ENCODE measurements around the gene TRIM5. TPM values are rescaled to one million over a fixed set of nuclear protein-coding genes. Genes with fewer than 3 reads are reported as not detected.
A peak's percentile ranks its signal among the peaks of the same experiment; 100 is the strongest.
"Not testable (repeated sequence)": the region's sequence is repeated elsewhere in the genome, so short reads cannot be mapped to it uniquely, and the experiment has no call there.

The TRIM5 gene
- total RNA-seq: 10 to 100 TPM; 18.9 to 21.0 TPM

- H3K27me3 Mint-ChIP-seq: no peaks in the 10 kb centered on the region
- peaks cover 7% of the 10 kb centered on the region for H3K36me3 Mint-ChIP-seq
- H3K9me3 Mint-ChIP-seq: peaks cover 3% of the 10 kb centered on the region
- DNase-seq: peak; percentile 89
- ChIA-PET CTCF (interaction anchor here (0.6 to 3.1 kb wide), 19 partner anchors 10 to 676 kb away, joined by 3 to 14 read pairs (median 4); no protein-coding TSS in a partner anchor), POLR2A (interaction anchor here (0.9 to 1.6 kb wide), 2 partner anchors 10 to 124 kb away, joined by 4 read pairs; partner anchors contain the start of gene OR52N2)
- peaks cover 35% of the 10 kb centered on the region for H3K4me1 Mint-ChIP-seq (ENCODE audit: low read depth)
- H3K27ac Mint-ChIP-seq: peak within 1 kb of the TSS; percentile 97
- intact Hi-C loops (cut with micrococcal nuclease): loop anchor here (1.0 to 10.0 kb wide), 10 partner anchors 20 to 1990 kb away; partner anchors contain the start of genes CNGA4, CYB5R2, FHIP1B and OR52N2
- H3K4me3 Mint-ChIP-seq: peak within 1 kb of the TSS; percentile 92
Observed at GRCh38 chr11:5684646-5685362, at the start of gene TRIM5. TSS of gene TRIM5 (minus strand) at chr11:5685074. CDS start at chr11:5680177, 4,897 bp downstream.

GRCh38 chr11:5727691-5728090 lies 42.8 kb upstream of the TRIM5 start:
- intact Hi-C loops (cut with micrococcal nuclease): no loop called here
- POLR2A ChIA-PET: no interaction called here
- CTCF ChIA-PET: no interaction called here
- no peaks in the 10 kb centered on the region for H3K4me1 Mint-ChIP-seq (ENCODE audit: low read depth)
- DNase-seq: no peak
- no peak overlapping the region for H3K27ac Mint-ChIP-seq
- no peaks in the 10 kb centered on the region for H3K27me3 Mint-ChIP-seq
- H3K9me3 Mint-ChIP-seq: no peaks in the 10 kb centered on the region
- H3K4me3 Mint-ChIP-seq: no peak overlapping the region
- H3K36me3 Mint-ChIP-seq: peaks cover 2% of the 10 kb centered on the region

DNA sequence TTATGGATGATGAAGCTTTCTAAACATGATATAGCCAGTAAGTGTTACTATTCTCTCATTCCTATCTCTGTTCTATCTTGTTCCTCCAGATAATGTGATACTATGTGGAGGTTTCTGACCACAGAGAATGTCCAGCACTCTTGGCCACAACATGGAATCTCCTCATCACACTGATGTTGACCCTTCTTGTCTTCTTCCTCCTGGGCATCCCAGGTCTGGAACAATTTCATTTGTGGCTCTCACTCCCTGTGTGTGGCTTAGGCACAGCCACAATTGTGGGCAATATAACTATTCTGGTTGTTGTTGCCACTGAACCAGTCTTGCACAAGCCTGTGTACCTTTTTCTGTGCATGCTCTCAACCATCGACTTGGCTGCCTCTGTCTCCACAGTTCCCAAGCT lies 41.5 kb upstream of the TRIM5 start:
- no peaks in the 10 kb centered on the region for H3K27me3 Mint-ChIP-seq
- no peaks in the 10 kb centered on the region for H3K9me3 Mint-ChIP-seq
- H3K4me3 Mint-ChIP-seq: no peak overlapping the region
- intact Hi-C loops (cut with micrococcal nuclease): no loop called here
- no peak for DNase-seq
- H3K4me1 Mint-ChIP-seq (ENCODE audit: low read depth): no peaks in the 10 kb centered on the region
- peaks cover 2% of the 10 kb centered on the region for H3K36me3 Mint-ChIP-seq
- ChIA-PET CTCF (no interaction called here), POLR2A (no interaction called here)
- H3K27ac Mint-ChIP-seq: no peak overlapping the region

DNA sequence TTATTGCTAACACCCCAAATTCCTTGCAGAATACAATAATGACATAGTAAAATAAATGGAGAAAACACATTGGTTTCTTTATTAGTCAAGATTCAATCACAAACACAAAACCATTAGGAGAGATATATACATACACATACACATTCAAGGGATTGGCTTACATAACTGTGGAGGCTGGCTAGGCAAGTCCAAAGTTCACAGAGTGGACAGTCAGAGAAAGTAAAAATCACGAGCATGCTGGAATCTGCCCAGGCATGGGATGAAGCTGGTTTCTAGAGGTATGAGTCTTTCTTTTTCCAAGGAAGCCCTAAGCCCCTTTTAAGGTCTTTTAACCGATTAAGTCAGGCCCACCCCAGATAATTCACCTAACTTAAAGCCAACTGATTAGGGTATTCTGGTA lies 37.7 kb upstream of the TRIM5 start:
- ChIA-PET POLR2A (no interaction called here), CTCF (no interaction called here)
- H3K36me3 Mint-ChIP-seq: peaks cover 6% of the 10 kb centered on the region
- H3K4me3 Mint-ChIP-seq: no peak overlapping the region
- no peak overlapping the region for H3K27ac Mint-ChIP-seq
- H3K9me3 Mint-ChIP-seq: peaks cover 3% of the 10 kb centered on the region
- no peaks in the 10 kb centered on the region for H3K4me1 Mint-ChIP-seq (ENCODE audit: low read depth)
- intact Hi-C loops (cut with micrococcal nuclease): no loop called here
- H3K27me3 Mint-ChIP-seq: no peaks in the 10 kb centered on the region
- DNase-seq: no peak

DNA sequence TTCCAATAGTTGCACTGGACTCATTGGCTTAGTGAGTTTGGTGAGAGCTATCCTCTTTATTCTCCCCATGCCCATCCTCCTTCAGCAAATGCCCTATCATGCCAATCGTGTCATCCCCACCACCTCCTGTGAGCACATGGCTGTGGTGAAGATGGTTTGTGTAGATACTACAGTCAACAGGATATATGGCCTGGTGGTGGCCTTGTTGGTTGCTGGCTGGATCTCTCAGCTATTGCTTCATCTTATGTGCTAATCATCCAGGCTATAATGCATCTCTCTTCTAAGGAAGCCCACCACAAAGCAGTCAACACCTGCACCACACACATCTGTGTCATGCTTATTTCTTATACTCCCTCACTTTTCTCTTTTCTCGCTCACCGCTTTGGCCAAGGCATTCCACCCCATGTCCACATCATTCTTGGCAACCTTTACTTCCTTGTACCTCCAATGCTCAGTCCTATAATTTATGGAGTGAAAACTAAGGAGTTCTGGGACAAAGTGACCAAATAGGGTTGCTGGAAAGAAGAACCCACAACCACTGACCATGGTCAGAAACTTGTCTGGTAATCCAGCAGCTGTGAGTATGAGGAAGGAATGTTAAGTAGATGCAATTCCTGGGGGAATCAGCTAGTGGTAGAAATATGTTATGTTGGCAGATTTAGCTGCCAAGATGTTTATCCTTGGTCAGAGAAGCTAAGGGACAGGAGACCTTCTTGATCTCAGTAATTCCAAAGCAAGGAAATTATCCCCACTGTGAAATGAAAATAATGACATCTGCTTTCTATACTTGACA lies 35.0 kb upstream of the TRIM5 start:
- Mint-ChIP-seq H3K4me3 (no peak overlapping the region), H3K36me3 (peaks cover 7% of the 10 kb centered on the region), H3K4me1 (ENCODE audit: low read depth) (no peaks in the 10 kb centered on the region), H3K27me3 (no peaks in the 10 kb centered on the region), H3K27ac (no peak overlapping the region), H3K9me3 (peaks cover 8% of the 10 kb centered on the region)
- POLR2A ChIA-PET: no interaction called here
- CTCF ChIA-PET: interaction anchor here (0.8 kb wide), 1 partner anchor 35 kb away, joined by 3 read pairs; the partner anchor contains the start of gene TRIM5
- intact Hi-C loops (cut with micrococcal nuclease): no loop called here
- no peak for DNase-seq

DNA sequence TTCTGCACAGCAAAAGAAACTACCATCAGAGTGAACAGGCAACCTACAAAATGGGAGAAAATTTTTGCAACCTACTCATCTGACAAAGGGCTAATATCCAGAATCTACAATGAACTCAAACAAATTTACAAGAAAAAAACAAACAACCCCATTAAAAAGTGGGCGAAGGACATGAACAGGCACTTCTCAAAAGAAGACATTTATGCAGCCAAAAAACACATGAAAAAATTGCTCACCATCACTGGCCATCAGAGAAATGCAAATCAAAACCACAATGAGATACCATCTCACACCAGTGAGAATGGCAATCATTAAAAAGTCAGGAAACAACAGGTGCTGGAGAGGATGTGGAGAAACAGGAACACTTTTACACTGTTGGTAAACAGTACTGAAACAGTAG lies 31.6 kb upstream of the TRIM5 start:
- H3K4me3 Mint-ChIP-seq, POLR2A ChIA-PET, H3K9me3 Mint-ChIP-seq: not testable (repeated sequence)

DNA sequence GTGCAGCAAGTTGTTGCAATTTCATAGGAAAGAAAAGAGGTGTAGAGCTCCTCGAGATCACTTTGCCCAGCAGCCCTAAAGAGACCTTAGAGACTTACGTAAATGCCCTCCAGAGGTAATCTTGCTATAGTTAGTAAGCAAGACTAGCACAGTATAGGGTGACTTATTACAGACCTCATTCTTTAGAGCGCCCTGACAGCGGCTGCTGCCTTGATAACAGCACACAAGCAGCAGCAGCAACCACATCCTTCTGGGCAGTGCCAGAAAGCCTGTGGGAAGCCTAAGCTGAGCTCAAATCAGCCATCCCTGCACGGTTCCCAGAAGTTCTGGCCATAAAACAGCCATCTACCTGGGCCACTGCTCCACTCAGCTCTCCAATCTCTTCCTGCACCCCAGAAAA lies 28.8 kb upstream of the TRIM5 start:
- H3K4me1 Mint-ChIP-seq (ENCODE audit: low read depth): peaks cover 4% of the 10 kb centered on the region
- H3K27me3 Mint-ChIP-seq: no peaks in the 10 kb centered on the region
- H3K27ac Mint-ChIP-seq: no peak overlapping the region
- ChIA-PET CTCF (interaction anchor here (0.6 to 2.9 kb wide), 4 partner anchors 29 to 640 kb away, joined by 3 to 14 read pairs (median 4); partner anchors contain the start of gene TRIM5), POLR2A (no interaction called here)
- H3K9me3 Mint-ChIP-seq: peaks cover 8% of the 10 kb centered on the region
- no peak overlapping the region for H3K4me3 Mint-ChIP-seq
- intact Hi-C loops (cut with micrococcal nuclease): no loop called here
- DNase-seq: no peak
- H3K36me3 Mint-ChIP-seq: peaks cover 13% of the 10 kb centered on the region

More for the DNA sequence above, 31.6 kb upstream of the TRIM5 start:
- CTCF ChIA-PET; intact Hi-C loops (cut with micrococcal nuclease); DNase-seq; H3K36me3 Mint-ChIP-seq; H3K4me1 Mint-ChIP-seq (ENCODE audit: low read depth); H3K27me3 Mint-ChIP-seq; H3K27ac Mint-ChIP-seq: not testable (repeated sequence)

GRCh38 chr11:5712507-5712906 lies 27.6 kb upstream of the TRIM5 start:
- Mint-ChIP-seq H3K4me1 (ENCODE audit: low read depth) (peaks cover 4% of the 10 kb centered on the region), H3K27me3 (no peaks in the 10 kb centered on the region), H3K36me3 (peaks cover 19% of the 10 kb centered on the region), H3K9me3 (peaks cover 5% of the 10 kb centered on the region), H3K4me3 (no peak overlapping the region), H3K27ac (no peak overlapping the region)
- ChIA-PET CTCF (interaction anchor here (0.7 to 2.9 kb wide), 4 partner anchors 28 to 237 kb away, joined by 3 to 14 read pairs (median 4); partner anchors contain the start of gene TRIM5), POLR2A (no interaction called here)
- intact Hi-C loops (cut with micrococcal nuclease): loop anchor here (1.0 kb wide), 3 partner anchors 27 to 236 kb away; partner anchors contain the start of gene TRIM5
- DNase-seq: no peak

DNA sequence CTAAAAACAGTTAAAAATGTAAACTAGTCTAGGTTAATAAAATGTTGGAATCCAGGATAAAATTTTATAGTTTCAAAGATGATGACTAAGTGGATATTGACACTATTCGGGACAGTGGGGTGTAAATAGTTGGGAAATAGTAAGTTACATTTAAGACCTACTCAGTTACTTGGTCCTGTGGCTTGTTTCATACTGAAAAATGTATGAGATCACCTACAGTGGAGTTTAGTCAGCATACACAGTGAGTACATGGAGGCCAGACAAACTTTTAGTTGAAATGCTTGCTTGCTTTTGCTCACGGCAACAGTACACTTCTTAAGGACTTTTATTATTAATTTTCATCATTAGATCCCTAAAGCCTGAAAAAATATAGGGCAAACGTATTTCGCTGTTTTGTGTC lies 20.8 kb upstream of the TRIM5 start:
- Mint-ChIP-seq H3K36me3 (peaks cover 41% of the 10 kb centered on the region), H3K4me3 (no peak overlapping the region), H3K27ac (no peak overlapping the region), H3K9me3 (no peaks in the 10 kb centered on the region), H3K27me3 (no peaks in the 10 kb centered on the region), H3K4me1 (ENCODE audit: low read depth) (peaks cover 35% of the 10 kb centered on the region)
- POLR2A ChIA-PET: no interaction called here
- DNase-seq: no peak
- CTCF ChIA-PET: interaction anchor here (1.4 kb wide), 1 partner anchor 106 kb away, joined by 5 read pairs; no protein-coding TSS in a partner anchor
- intact Hi-C loops (cut with micrococcal nuclease): loop anchor here (2.0 kb wide), 1 partner anchor 21 kb away; the partner anchor contains the start of gene TRIM5

GRCh38 chr11:5703741-5704536 lies 19.1 kb upstream of the TRIM5 start:
- peaks cover 40% of the 10 kb centered on the region for H3K4me1 Mint-ChIP-seq (ENCODE audit: low read depth)
- ChIA-PET POLR2A (no interaction called here), CTCF (interaction anchor here (1.0 kb wide), 1 partner anchor 19 kb away, joined by 5 read pairs; the partner anchor contains the start of gene TRIM5)
- H3K27me3 Mint-ChIP-seq: no peaks in the 10 kb centered on the region
- intact Hi-C loops (cut with micrococcal nuclease): loop anchor here (2.0 kb wide), 1 partner anchor 19 kb away; the partner anchor contains the start of gene TRIM5
- no peak for DNase-seq
- H3K27ac Mint-ChIP-seq: peak overlapping the region; percentile 38
- no peaks in the 10 kb centered on the region for H3K9me3 Mint-ChIP-seq
- peaks cover 37% of the 10 kb centered on the region for H3K36me3 Mint-ChIP-seq
- H3K4me3 Mint-ChIP-seq: no peak overlapping the region

GRCh38 chr11:5701055-5701577 lies 16.2 kb upstream of the TRIM5 start:
- no peaks in the 10 kb centered on the region for H3K9me3 Mint-ChIP-seq
- peak overlapping the region; percentile 34 for H3K27ac Mint-ChIP-seq
- peaks cover 41% of the 10 kb centered on the region for H3K36me3 Mint-ChIP-seq
- no peak for DNase-seq
- POLR2A ChIA-PET: interaction anchor here (0.8 to 1.2 kb wide), 2 partner anchors 10 to 11 kb away, joined by 3 read pairs; partner anchors contain the start of gene TRIM22
- H3K4me1 Mint-ChIP-seq (ENCODE audit: low read depth): peaks cover 62% of the 10 kb centered on the region
- no peaks in the 10 kb centered on the region for H3K27me3 Mint-ChIP-seq
- no peak overlapping the region for H3K4me3 Mint-ChIP-seq
- intact Hi-C loops (cut with micrococcal nuclease): no loop called here
- CTCF ChIA-PET: interaction anchor here (1.3 kb wide), 1 partner anchor 102 kb away, joined by 3 read pairs; no protein-coding TSS in a partner anchor
